OCI-LY3 (cell line): ENCODE measurements around the gene CERS6.

Experiments used
- EZH2phosphoT487 ChIP-seq: fragments of 200-600 bp; shearing (Covaris generic); IDR thresholded peaks from 2 replicates; pipeline ENCODE4 v1.6.1; 2018; ENCODE audit warnings: antibody characterized with exemption, mixed run types, low read depth
- TF ChIP-seq, protein P1 (sequence below): fragments of 200-600, 300-600 bp; sonication (generic); IDR thresholded peaks from 2 replicates; pipeline ENCODE4 v1.5.1; 2014; ENCODE audit warnings: antibody characterized with exemption, low read length, low read depth

DNA sequence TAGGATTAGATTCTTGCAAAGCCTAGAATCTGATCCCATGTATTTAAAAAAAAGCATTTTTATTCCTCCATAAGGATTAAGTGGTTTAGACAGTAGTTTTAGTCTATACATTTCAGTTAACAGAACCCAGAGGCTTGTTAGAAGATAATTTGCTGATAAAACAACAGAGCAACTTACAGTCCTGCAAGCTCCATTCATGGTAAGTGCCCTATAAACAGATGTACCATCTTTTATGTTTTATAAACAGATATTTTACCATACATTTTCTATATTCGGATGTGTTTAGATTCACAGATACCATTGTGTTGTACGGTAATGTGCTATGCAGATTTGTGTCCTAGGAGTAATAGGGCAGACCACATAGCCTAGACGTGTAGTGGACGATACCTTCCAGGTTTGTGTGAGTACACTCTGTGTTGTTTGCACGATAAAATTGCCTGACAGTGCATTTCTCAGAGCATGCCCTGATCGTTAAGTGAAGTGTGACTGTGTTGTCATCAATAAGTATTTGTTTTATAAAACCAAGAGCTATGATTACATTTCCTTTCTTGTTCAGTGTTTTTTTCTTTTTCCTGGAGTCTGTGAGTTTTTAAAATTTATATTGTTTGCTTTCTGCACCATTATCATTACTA lies 54.2 kb downstream of the CERS6 start:
- TF ChIP-seq, protein P1, sequence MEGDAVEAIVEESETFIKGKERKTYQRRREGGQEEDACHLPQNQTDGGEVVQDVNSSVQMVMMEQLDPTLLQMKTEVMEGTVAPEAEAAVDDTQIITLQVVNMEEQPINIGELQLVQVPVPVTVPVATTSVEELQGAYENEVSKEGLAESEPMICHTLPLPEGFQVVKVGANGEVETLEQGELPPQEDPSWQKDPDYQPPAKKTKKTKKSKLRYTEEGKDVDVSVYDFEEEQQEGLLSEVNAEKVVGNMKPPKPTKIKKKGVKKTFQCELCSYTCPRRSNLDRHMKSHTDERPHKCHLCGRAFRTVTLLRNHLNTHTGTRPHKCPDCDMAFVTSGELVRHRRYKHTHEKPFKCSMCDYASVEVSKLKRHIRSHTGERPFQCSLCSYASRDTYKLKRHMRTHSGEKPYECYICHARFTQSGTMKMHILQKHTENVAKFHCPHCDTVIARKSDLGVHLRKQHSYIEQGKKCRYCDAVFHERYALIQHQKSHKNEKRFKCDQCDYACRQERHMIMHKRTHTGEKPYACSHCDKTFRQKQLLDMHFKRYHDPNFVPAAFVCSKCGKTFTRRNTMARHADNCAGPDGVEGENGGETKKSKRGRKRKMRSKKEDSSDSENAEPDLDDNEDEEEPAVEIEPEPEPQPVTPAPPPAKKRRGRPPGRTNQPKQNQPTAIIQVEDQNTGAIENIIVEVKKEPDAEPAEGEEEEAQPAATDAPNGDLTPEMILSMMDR = no peak
- TF ChIP-seq EZH2phosphoT487 = no peak
